NB4 (cell line): ENCODE results near the gene RGS3.

Experiments
- MAX ChIP-seq: IDR thresholded peaks from 2 replicates; pipeline ENCODE4 v1.6.1; 2011; ENCODE audit warnings: low read depth, low read length
- MYC ChIP-seq: IDR thresholded peaks from 2 replicates; pipeline ENCODE4 v1.6.1; 2011; ENCODE audit warnings: low read depth, low read length
- POLR2A ChIP-seq: IDR thresholded peaks from 2 replicates; pipeline ENCODE4 v1.6.1; 2011; ENCODE audit warnings: mild to moderate bottlenecking; ENCODE audit not compliant: insufficient read length; ENCODE audit errors: extremely low read depth
- TF ChIP-seq, protein P1 (sequence below): IDR thresholded peaks from one replicate; pipeline ENCODE4 v1.5.1; 2012; ENCODE audit warnings: low read depth, low read length

GRCh38 chr9:113514061-113514460 is 50.5 kb downstream of the RGS3 start:
- TF ChIP-seq, protein P1, sequence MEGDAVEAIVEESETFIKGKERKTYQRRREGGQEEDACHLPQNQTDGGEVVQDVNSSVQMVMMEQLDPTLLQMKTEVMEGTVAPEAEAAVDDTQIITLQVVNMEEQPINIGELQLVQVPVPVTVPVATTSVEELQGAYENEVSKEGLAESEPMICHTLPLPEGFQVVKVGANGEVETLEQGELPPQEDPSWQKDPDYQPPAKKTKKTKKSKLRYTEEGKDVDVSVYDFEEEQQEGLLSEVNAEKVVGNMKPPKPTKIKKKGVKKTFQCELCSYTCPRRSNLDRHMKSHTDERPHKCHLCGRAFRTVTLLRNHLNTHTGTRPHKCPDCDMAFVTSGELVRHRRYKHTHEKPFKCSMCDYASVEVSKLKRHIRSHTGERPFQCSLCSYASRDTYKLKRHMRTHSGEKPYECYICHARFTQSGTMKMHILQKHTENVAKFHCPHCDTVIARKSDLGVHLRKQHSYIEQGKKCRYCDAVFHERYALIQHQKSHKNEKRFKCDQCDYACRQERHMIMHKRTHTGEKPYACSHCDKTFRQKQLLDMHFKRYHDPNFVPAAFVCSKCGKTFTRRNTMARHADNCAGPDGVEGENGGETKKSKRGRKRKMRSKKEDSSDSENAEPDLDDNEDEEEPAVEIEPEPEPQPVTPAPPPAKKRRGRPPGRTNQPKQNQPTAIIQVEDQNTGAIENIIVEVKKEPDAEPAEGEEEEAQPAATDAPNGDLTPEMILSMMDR = no peak
- TF ChIP-seq MAX (no peak), POLR2A (no peak), MYC (no peak)
